Measurements from ENCODE around the gene INAVA. TPM values are rescaled to one million over a fixed set of nuclear protein-coding genes. Genes with fewer than 3 reads are reported as not detected.
A peak's percentile ranks its signal among the peaks of the same experiment; 100 is the strongest.

Gene INAVA
- total and polyA plus RNA-seq, 2 of the 13 experiments (the other 11 are each of a cell fraction or from before 2014, with no cell fraction given) = 6.0 to 13.5 TPM

GRCh38 chr1:200899451-200899915, 4.8 kb downstream of the INAVA start (continued):
- TF ChIP-seq ZMAT3 (CRISPR knock-in tag; conservative IDR thresholded peaks at IDR 0.05) (no peak), MAF1 (CRISPR knock-in tag; IDR thresholded peaks at IDR 0.05; ENCODE audit: borderline replicate concordance) (no peak), DDIT3 (CRISPR knock-in tag; IDR thresholded peaks at IDR 0.05) (no peak), PAX8 (CRISPR knock-in tag; IDR thresholded peaks at IDR 0.05; ENCODE audit: borderline replicate concordance) (no peak), ZZZ3 (CRISPR knock-in tag; IDR thresholded peaks at IDR 0.05; ENCODE audit: borderline replicate concordance) (no peak), ZFP82 (CRISPR knock-in tag; IDR thresholded peaks at IDR 0.05; ENCODE audit: borderline replicate concordance) (no peak), ZNF281 (CRISPR knock-in tag; IDR thresholded peaks at IDR 0.05; ENCODE audit: borderline replicate concordance) (peak; percentile 66; the same call in 1 of the 2 replicates), ZNF839 (CRISPR knock-in tag; IDR thresholded peaks at IDR 0.05; ENCODE audit: borderline replicate concordance) (no peak), ZNF225 (CRISPR knock-in tag; IDR thresholded peaks at IDR 0.05) (no peak), ZBTB42 (CRISPR knock-in tag; IDR thresholded peaks at IDR 0.05) (no peak), NR2F2 (IDR thresholded peaks at IDR 0.05; ENCODE audit: borderline replicate concordance, low read depth) (no peak), ZNF207 (IDR thresholded peaks at IDR 0.05; ENCODE audit: borderline replicate concordance) (no peak), SMC3 (IDR thresholded peaks at IDR 0.05; ENCODE audit: low read length) (no peak), ZNF772 (CRISPR knock-in tag; IDR thresholded peaks at IDR 0.05) (no peak), RFXAP (CRISPR knock-in tag; IDR thresholded peaks at IDR 0.05; ENCODE audit: borderline replicate concordance) (peak; percentile 34; the same call in 1 of the 2 replicates), ZNF24 (IDR thresholded peaks at IDR 0.05) (no peak), ZFP36 (IDR thresholded peaks at IDR 0.05; ENCODE audit: borderline replicate concordance, low read depth, low read length, partially characterized antibody) (no peak), ZNF782 (CRISPR knock-in tag; IDR thresholded peaks at IDR 0.05; ENCODE audit: borderline replicate concordance) (no peak), GMEB1 (CRISPR knock-in tag; IDR thresholded peaks at IDR 0.05; ENCODE audit: borderline replicate concordance) (no peak), ZNF274 (CRISPR knock-in tag; IDR thresholded peaks at IDR 0.05) (no peak), ZNF768 (CRISPR knock-in tag; IDR thresholded peaks at IDR 0.05) (no peak)
